ENCODE measurements around the gene DHDH. TPM values are rescaled to one million over a fixed set of nuclear protein-coding genes. Genes with fewer than 3 reads are reported as not detected.
A peak's percentile ranks its signal among the peaks of the same experiment; 100 is the strongest.
"Not testable (repeated sequence)": the region's sequence is repeated elsewhere in the genome, so short reads cannot be mapped to it uniquely, and the experiment has no call there.

The DHDH gene
- polyA plus RNA-seq, result under 1 TPM in 1 of 3 donors, not detected in 2; 0.30 TPM

DNA sequence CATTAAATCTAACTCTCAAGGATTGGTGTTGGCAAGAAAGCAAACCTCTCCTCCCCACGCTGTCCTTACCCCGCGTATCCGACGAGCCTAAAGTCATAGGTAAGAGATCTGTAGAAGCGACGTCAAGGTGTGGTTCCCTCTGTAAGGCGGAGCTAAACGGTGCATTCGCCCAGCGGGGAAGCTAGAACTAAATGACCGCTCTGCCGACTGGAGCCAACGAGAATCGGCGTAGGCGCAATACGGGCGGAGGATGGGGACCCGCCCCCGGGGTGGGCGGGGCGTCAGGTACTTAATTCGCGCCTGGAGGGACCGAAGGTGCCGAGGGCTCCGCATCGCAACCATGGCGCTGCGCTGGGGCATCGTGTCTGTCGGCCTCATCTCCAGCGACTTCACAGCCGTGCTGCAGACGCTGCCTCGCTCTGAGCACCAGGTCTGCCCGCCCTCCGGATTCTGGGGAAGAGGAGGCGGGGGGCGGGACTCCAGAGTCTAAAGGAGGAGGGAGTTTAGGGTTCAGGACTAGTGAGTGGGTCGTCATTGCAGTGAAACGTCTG, at the start of gene DHDH:
Gene DHDH (plus strand): TSS at position 318 of the 551 bp plus-strand sequence. CDS start 23 bp downstream, at position 341.
- H3K27ac ChIP-seq (ENCODE audit: low read depth, low read length), result no peak within 1 kb of the TSS
- WGBS, 3 donors, result 0 to 1% (median 0%) methylated on average over 42 to 43 of the region's 43 CpGs

GRCh38 chr19:48883726-48884125, 49.8 kb upstream of the DHDH start:
- WGBS, 3 donors, result 92 to 97% (median 94%) methylated on average over 7 of the region's 7 CpGs

GRCh38 chr19:48887861-48888612, 45.5 kb upstream of the DHDH start:
- WGBS, 3 donors, result 88 to 97% (median 94%) methylated on average over 21 of the region's 21 CpGs
- no peak overlapping the region for H3K27ac ChIP-seq (ENCODE audit: low read depth, low read length)

More at GRCh38 chr19:48883726-48884125, 49.8 kb upstream of the DHDH start:
- H3K27ac ChIP-seq (ENCODE audit: low read depth, low read length), result no peak overlapping the region

DNA sequence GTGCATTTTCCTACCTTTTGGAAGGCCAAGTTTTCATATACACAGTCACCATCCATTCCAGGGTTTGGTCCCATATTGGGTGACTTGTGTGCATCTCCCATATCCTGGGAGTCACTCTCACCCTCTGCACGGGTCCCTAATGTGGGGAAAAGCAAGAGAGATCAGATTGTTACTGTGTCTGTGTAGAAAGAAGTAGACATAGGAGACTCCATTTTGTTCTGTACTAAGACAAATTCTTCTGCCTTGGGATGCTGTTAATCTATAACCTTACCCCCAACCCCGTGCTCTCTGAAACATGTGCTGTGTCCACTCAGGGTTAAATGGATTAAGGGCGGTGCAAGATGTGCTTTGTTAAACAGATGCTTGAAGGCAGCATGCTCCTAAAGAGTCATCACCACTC, 44.0 kb upstream of the DHDH start:
- 57 to 79% (median 76%) methylated on average over 1 to 2 of the region's 3 CpGs for WGBS, 3 donors

GRCh38 chr19:48890551-48890950, 42.9 kb upstream of the DHDH start:
- WGBS, 3 donors, result 72 to 92% (median 84%) methylated on average over 4 of the region's 4 CpGs
- H3K27ac ChIP-seq (ENCODE audit: low read depth, low read length), result no peak overlapping the region

More for the DNA sequence above, 44.0 kb upstream of the DHDH start:
- H3K27ac ChIP-seq (ENCODE audit: low read depth, low read length), result not testable (repeated sequence)

DNA sequence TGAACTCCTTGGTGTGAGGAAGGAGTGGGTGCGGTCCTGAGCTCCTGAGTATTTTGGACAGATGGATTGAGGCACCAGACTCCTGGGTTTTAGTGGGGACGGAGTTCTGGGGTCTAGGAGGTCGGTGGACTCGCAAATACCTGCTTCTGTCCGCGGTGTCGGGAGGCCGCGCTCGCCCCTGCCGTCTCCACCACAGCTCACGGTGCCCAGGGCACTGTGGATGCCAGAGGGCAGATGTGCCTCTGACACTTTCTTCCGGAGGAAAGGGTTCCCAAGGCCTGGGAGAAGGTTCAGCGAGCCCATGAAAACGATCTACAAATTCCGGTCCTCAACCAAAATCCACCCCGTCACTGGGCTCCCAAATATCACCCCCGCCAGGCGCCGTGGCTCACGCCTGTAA, 38.3 kb upstream of the DHDH start:
- H3K27ac ChIP-seq (ENCODE audit: low read depth, low read length), result no peak overlapping the region
- WGBS, 3 donors, result 61 to 69% (median 63%) methylated on average over 18 to 21 of the region's 21 CpGs

DNA sequence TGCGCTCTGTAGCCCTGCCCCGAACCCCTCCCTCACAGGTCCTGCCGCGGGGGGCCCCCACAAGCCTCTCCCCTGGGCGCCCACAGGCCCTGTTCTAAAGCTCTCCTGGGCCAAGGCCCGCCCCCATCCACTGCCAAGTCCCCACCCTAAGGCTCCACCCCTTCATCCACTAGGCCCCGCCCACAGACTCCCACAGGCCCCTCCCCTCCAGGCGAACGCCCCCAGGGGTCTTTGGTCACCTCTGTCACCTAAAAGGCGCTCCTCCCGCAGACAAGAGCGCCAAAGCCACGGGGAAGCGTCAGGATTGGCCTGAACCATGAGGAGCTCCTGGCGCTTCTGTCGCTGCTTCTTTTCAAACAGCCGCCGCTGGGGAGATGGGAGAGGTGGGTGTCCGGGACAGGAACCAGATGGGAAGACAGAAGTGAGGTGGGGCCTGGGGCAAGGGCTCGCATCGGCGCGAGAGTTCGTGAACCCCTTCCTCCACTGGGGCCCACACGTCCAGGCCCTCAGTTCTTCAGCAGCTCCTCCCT, 37.2 kb upstream of the DHDH start:
- H3K27ac ChIP-seq (ENCODE audit: low read depth, low read length), result peak overlapping the region; percentile 15
- 15 to 34% (median 21%) methylated on average over 25 of the region's 25 CpGs for WGBS, 3 donors

GRCh38 chr19:48897181-48897580, 36.3 kb upstream of the DHDH start:
- no peak overlapping the region for H3K27ac ChIP-seq (ENCODE audit: low read depth, low read length)
- 65 to 89% (median 85%) methylated on average over 5 of the region's 5 CpGs for WGBS, 3 donors

- H3K27ac ChIP-seq (ENCODE audit: low read depth, low read length), result not testable (repeated sequence)
- 83 to 84% (median 83%) methylated on average over 11 of the region's 11 CpGs for WGBS, 3 donors
Observed at GRCh38 chr19:48899386-48899749, 34.1 kb upstream of the DHDH start.

DNA sequence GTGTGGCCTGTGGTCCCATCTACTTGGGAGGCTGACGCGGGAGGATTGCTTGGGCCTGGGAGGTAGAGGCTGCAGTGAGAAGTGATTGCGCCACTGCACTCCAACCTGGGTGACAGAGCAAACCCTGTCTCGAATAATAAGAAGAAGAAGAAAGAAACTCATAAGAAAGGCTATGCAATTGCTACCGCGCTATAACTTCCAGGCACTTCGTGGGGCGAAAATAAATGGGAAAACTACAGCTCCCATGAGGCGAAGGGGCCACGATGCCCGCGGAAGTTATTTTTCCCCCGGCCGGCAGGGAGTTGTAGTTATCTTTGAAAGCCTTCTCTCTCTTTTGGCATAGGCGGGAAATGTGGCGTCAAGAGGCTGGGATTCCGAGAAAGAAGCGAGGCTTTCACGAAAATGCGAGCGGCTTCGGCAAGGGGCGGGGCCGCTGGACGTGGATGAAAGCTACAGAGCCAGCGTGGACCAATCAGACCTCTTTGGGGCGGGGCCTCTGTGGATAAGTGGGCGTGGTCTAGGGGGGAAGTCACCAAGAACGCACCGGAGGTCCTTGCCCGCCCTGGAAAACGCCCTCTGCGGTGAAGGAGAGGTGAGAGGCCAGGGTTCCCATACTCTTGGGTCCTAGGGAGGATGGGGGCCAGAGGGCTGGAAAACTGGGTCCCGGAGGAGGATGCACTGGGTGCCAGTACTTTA, 33.6 kb upstream of the DHDH start, which contains the start of gene NUCB1:
Gene NUCB1 (plus strand): TSS at position 532 of the 696 bp plus-strand sequence. CDS start 485 bp downstream, outside the sequence.
- 7% methylated on average over 34 of the region's 34 CpGs for WGBS, 3 donors
- peak within 1 kb of the TSS; percentile 24 for H3K27ac ChIP-seq (ENCODE audit: low read depth, low read length)

DNA sequence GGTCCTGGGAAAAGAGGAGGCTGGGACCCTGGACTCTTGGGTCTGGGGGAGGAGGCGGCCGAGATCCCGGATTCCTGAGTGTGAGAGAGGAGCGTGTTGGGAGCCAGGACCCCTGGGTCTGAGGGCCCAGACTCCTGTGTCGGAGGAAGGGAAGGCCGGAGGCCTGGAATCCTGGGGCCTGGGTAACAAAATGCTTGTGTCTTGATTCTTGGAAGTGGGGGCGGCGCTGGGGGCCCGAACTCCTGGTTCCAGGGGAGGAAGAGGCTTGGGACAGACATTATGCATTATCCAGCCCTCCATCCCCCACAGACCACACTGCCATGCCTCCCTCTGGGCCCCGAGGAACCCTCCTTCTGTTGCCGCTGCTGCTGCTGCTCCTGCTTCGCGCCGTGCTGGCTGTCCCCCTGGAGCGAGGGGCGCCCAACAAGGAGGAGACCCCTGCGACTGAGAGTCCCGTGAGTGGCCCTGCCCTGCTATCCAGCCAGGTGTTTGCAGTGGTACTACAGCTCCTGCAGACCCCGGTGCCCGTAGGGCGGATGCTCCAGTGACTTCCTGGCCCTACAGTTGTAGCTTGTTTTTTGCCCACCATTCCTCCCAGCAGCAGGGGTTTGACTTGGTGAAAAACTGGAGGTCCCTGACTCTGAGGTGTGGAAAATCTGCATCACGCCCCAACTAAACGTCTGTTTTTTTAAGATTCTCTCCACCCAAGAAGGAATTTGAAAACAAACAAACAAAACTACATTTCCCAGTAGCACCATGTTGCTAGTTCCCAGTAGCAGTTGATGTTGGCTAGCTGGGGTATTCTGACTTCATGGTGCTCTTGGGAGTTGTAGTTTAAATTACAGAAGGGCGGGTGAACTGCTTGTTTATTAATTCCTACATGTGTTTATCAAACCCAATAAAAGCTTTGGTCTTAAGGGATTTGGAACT, 32.8 kb upstream of the DHDH start:
- WGBS, 3 donors, result 8 to 10% (median 8%) methylated on average over 22 to 24 of the region's 24 CpGs
- peak overlapping the region; percentile 24 for H3K27ac ChIP-seq (ENCODE audit: low read depth, low read length)

GRCh38 chr19:48902291-48902690, 31.2 kb upstream of the DHDH start:
- 89 to 98% (median 95%) methylated on average over 7 of the region's 7 CpGs for WGBS, 3 donors

GRCh38 chr19:48903788-48904187, 29.7 kb upstream of the DHDH start:
- not testable (repeated sequence) for H3K27ac ChIP-seq (ENCODE audit: low read depth, low read length)

More at GRCh38 chr19:48902291-48902690, 31.2 kb upstream of the DHDH start:
- not testable (repeated sequence) for H3K27ac ChIP-seq (ENCODE audit: low read depth, low read length)

GRCh38 chr19:48905664-48906063, 27.8 kb upstream of the DHDH start:
- no peak overlapping the region for H3K27ac ChIP-seq (ENCODE audit: low read depth, low read length)
- 89 to 96% (median 95%) methylated on average over 11 to 14 of the region's 14 CpGs for WGBS, 3 donors

DNA sequence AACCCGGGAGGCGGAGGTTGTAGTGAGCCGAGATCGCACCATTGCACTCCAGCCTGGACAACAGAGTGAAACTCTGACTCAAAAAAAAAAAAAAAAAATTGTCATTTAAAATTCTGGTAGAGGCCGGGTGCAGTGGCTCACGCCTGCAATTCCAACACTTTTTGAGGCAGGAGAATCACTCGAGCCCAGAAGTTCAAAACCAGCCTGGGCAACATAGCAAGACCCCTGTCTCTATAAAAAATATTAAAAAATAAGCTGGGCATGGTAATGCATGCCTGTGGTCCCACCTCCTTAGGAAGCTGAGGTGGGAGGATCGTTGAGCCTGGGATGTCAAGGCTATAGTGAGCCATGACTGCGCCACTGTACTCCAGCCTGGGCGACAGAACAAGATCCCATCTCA, 27.2 kb upstream of the DHDH start:
- 96 to 98% (median 98%) methylated on average over 10 of the region's 10 CpGs for WGBS, 3 donors
- H3K27ac ChIP-seq (ENCODE audit: low read depth, low read length), result no peak overlapping the region

- 64 to 84% (median 77%) methylated on average over 13 to 14 of the region's 14 CpGs for WGBS, 3 donors
- no peak overlapping the region for H3K27ac ChIP-seq (ENCODE audit: low read depth, low read length)
Observed at GRCh38 chr19:48907671-48908070, 25.8 kb upstream of the DHDH start.

DNA sequence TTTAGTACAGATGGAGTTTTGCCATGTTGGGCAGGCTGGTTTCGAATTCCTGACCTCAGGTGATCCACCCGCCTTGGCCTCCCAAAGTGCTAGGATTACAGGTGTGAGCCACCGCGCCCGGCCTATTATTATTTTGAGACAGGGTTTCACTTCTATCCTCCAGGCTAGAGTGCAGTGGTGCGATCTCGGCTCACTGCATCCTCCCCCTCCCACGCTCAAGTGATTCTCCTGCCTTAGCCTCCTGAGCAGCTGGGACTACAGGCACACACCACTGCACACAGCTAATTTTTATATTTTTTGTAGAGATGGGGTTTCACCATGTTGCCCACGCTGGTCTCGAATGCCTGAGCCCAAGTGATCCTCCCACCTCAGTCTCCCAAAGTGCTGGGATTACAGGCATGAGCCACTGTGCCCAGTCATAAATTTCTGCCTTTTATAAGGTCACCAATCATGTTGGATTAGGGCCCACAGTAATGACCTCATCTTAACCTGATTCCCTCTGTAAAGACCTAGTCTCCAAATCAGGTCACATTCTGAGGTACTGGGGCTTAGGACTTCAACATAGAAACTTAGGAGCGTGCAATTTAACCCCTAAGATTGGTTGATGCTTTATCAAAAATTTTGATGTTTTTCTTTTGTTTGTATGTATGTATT, 23.9 kb upstream of the DHDH start:
- not testable (repeated sequence) for H3K27ac ChIP-seq (ENCODE audit: low read depth, low read length)
- 93 to 97% (median 96%) methylated on average over 11 of the region's 11 CpGs for WGBS, 3 donors

- no peak overlapping the region for H3K27ac ChIP-seq (ENCODE audit: low read depth, low read length)
Observed at GRCh38 chr19:48910803-48911202, 22.7 kb upstream of the DHDH start.

More at GRCh38 chr19:48910803-48911202, 22.7 kb upstream of the DHDH start:
- WGBS, 3 donors, result 92 to 96% (median 92%) methylated on average over 2 of the region's 2 CpGs
